Testis (tissue), 3 donors: ENCODE measurements around the gene DNAJC15. TPM values are rescaled to one million over a fixed set of nuclear protein-coding genes. Genes with fewer than 3 reads are reported as not detected.

ENCODE experiments used
- DNase-seq: peaks from one replicate; pipeline ENCODE4 v3.0.0-alpha.2; 2019
- H3K27ac ChIP-seq, 2 donors: fragments of 200-600 bp; sonication (generic); one replicate each; pipeline ENCODE4 v1.5.1; 2019
- H3K27me3 ChIP-seq: fragments of 200-600 bp; sonication (generic); one replicate; pipeline ENCODE4 v1.5.1; 2019
- H3K36me3 ChIP-seq: fragments of 200-600 bp; sonication (generic); one replicate; pipeline ENCODE4 v1.5.1; 2017; ENCODE audit warnings: low read depth; ENCODE audit errors: missing control alignments
- H3K4me1 ChIP-seq: fragments of 200-600 bp; sonication (generic); one replicate; pipeline ENCODE4 v1.5.1; 2019
- H3K4me3 ChIP-seq, 2 donors: fragments of 200-600 bp; sonication (generic); one replicate each; pipeline ENCODE4 v1.5.1; 2017 to 2019
- H3K9me3 ChIP-seq: fragments of 200-600 bp; sonication (generic); one replicate; pipeline ENCODE4 v1.5.1; 2017
- POLR2A ChIP-seq: fragments of 450-650 bp; IDR thresholded peaks from one replicate; pipeline ENCODE4 v1.6.1; 2017; ENCODE audit warnings: antibody characterized with exemption, mild to moderate bottlenecking, moderate library complexity
- WGBS, 2 donors: methylation state at CpG; one replicate each; pipeline ENCODE4 v1.1.5; 2018; 5-methylcytosine and 5-hydroxymethylcytosine counted together
- intact Hi-C: fragments of 100-400 bp; cut with DNase I; formaldehyde crosslinking; loops from one replicate; pipeline ENCODE4 v1.15.1; 2023; ENCODE audit warnings: low total_unique reads
- polyA plus RNA-seq: library from polyadenylated mRNA; stranded (reverse); fragments of 350-450 nt; fragmentation: Illumina TruSeq; extraction: RNeasy Lipid Tissue Mini Kit (QIAGEN cat#74804); gene quantifications from one replicate; pipeline ENCODE4 v1.2.3, GENCODE V29; 2014; ENCODE audit warnings: low read depth, low replicate concordance; ENCODE audit not compliant: insufficient read depth
- total RNA-seq, 2 donors: library from RNA; depleted of rRNA; stranded (reverse); fragments of >200 nt; gene quantifications; one replicate each; pipeline ENCODE4 v1.2.3, GENCODE V29; 2016
- TF ChIP-seq, protein P1 (sequence below), 3 experiments: fragments of 450-650 bp in 2 of 3; fragments of 200-600 bp in 1 of 3; sonication (generic) in 1 of 3; IDR thresholded peaks; one replicate each; pipeline ENCODE4 v1.5.1; 2016 to 2019; ENCODE audit warnings: antibody characterized with exemption in 3 of 3, mild to moderate bottlenecking in 2 of 3, moderate library complexity in 1 of 3

Gene DNAJC15
- total and polyA plus RNA-seq, 3 donors from 2014 or later = 11.8 to 49.8 (median 17.2) TPM

DNA sequence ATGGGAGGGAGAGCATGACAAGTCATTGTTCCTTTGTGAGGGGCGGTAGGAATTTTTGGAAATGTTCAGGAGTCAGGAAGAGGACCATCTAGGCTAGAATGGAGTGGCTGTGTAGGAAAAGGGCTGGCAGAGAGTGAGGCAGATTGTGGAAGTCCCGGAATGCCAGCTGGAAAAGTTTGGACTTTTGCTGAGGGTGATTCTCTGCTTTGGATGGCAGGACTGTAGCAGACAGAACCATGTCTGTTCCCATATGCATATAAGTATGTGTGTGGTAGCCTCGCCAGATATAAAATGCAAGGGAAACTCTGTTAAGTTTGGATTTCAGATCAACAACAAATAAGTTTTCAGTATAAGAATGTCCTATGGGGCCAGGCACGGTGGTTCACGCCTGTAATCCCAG, 112.1 kb downstream of the DNAJC15 start:
- no peaks in the 10 kb centered on the region for H3K27me3 ChIP-seq
- WGBS, 2 donors = 91 to 97% methylated on average over 5 of the region's 5 CpGs
- DNase-seq = no peak
- H3K4me1 ChIP-seq = no peaks in the 10 kb centered on the region
- intact Hi-C loops = no loop called here
- no peak overlapping the region for H3K4me3 ChIP-seq
- H3K9me3 ChIP-seq = no peaks in the 10 kb centered on the region
- TF ChIP-seq, protein P1, sequence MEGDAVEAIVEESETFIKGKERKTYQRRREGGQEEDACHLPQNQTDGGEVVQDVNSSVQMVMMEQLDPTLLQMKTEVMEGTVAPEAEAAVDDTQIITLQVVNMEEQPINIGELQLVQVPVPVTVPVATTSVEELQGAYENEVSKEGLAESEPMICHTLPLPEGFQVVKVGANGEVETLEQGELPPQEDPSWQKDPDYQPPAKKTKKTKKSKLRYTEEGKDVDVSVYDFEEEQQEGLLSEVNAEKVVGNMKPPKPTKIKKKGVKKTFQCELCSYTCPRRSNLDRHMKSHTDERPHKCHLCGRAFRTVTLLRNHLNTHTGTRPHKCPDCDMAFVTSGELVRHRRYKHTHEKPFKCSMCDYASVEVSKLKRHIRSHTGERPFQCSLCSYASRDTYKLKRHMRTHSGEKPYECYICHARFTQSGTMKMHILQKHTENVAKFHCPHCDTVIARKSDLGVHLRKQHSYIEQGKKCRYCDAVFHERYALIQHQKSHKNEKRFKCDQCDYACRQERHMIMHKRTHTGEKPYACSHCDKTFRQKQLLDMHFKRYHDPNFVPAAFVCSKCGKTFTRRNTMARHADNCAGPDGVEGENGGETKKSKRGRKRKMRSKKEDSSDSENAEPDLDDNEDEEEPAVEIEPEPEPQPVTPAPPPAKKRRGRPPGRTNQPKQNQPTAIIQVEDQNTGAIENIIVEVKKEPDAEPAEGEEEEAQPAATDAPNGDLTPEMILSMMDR (IDR thresholded peaks at IDR 0.05) = no peak
- H3K27ac ChIP-seq = no peak overlapping the region
- H3K36me3 ChIP-seq = no peaks in the 10 kb centered on the region

DNA sequence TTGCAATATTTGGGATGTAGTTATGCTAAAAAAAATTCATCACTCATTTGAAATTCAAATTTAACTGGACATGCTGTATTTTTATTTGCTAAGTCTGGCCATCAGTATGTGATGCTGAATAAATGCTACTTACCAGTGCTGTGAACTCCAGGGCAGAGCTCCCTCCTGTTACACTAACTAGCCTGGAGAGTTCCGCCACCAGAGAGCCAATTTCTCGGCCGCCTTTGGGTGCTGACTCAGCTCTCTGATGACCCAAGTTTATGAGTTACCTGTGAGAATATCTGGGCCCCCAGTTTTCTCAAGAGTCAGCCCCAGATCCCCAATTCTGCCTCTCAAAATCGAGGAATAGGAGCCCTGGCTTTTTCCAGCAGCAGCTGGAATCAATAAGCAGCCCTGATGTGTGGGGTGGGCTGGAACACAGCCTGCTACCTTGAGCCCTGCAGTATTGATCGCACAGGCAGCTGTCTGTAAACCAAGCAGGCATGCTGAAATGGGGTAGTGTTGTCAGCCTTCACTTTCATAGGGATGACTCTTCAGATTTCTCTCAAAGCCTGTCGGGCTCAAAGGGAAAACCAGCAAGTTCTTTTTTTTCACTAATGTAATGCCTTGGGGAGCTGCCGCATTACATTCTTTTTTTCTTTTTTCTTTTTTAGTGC, 113.7 kb downstream of the DNAJC15 start:
- no peak overlapping the region for H3K27ac ChIP-seq
- H3K36me3 ChIP-seq = no peaks in the 10 kb centered on the region
- no peak overlapping the region for H3K4me3 ChIP-seq
- 60 to 66% methylated on average over 7 of the region's 7 CpGs for WGBS, 2 donors
- H3K27me3 ChIP-seq = no peaks in the 10 kb centered on the region
- no peak for DNase-seq
- no peaks in the 10 kb centered on the region for H3K9me3 ChIP-seq
- H3K4me1 ChIP-seq = no peaks in the 10 kb centered on the region
- no peak for TF ChIP-seq POLR2A
- TF ChIP-seq, protein P1 (IDR thresholded peaks at IDR 0.05) = no peak
- intact Hi-C loops = no loop called here

DNA sequence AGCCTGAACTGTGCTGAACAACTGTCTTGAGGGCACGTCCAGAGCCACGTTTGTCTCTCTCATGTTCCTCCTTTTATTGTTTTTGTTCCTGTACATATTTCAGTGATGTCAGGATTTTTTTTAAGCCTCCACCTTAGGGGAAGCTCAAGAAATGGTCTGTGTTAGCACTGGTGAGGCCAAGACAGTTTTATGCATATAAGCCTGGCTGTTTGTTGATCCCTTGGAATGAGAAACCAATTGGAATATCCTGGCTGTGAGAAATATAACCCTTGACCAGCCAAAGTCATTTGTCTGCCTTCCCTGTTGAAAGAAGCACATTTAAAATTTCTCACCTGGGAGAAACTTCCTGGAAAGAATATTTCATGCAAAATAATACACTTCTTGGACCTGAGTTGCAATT, 115.8 kb downstream of the DNAJC15 start:
- Histone ChIP-seq H3K9me3 (no peaks in the 10 kb centered on the region), H3K27me3 (no peaks in the 10 kb centered on the region), H3K4me1 (no peaks in the 10 kb centered on the region), H3K36me3 (no peaks in the 10 kb centered on the region), H3K27ac (no peak overlapping the region), H3K4me3 (no peak overlapping the region)
- 43 to 50% methylated on average over 2 of the region's 2 CpGs for WGBS, 2 donors
- DNase-seq = no peak
- intact Hi-C loops = no loop called here
- TF ChIP-seq, protein P1 (IDR thresholded peaks at IDR 0.05) = no peak
- TF ChIP-seq POLR2A = no peak

DNA sequence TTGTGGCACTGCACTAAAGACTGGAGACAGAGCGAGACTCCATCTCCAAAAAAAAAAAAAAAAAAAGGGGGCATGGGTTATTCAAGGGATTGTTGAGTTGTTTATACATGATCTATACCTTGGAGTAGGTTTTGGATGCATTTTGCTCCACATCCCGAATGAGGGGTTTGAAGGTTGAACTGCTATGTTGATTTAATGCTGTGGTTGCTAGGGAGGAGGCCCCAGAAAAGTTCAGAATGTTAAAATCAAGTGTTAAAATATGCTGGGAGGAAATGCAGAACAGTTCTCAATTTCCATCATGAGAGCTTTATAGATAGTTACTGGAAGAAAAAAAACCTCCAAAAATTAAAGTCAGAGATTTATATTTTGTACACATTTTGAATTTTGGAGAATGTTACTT, 116.5 kb downstream of the DNAJC15 start:
- no peaks in the 10 kb centered on the region for H3K27me3 ChIP-seq
- WGBS, 2 donors = 80 to 81% methylated on average over 2 of the region's 2 CpGs
- no peaks in the 10 kb centered on the region for H3K36me3 ChIP-seq
- TF ChIP-seq POLR2A = no peak
- TF ChIP-seq, protein P1 (IDR thresholded peaks at IDR 0.05) = no peak
- no peaks in the 10 kb centered on the region for H3K9me3 ChIP-seq
- no peak overlapping the region for H3K4me3 ChIP-seq
- intact Hi-C loops = no loop called here
- no peak for DNase-seq
- H3K27ac ChIP-seq = no peak overlapping the region
- H3K4me1 ChIP-seq = no peaks in the 10 kb centered on the region

DNA sequence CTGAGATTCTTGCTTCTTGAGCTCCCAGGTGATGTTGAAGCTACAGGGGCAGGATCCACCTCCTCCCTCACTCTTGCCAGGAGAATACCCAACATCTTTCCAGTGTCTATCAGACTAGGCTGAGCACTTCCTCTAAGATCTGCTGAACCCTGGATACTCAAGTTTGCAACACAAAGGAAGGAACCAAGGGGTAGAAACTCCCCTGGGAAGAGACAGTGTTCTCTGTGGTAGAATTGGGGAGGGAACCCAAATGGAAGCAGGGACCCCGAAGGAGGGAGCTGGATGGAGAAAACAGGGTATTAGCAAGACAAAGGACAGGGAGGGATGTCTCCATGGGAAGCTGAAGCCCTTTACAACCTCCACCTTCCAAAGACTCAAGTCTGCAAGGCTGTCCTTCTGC, 117.6 kb downstream of the DNAJC15 start:
- WGBS, 2 donors = 46 to 78% methylated on average over 1 of the region's 1 CpG

More for the DNA sequence above, 117.6 kb downstream of the DNAJC15 start:
- H3K9me3 ChIP-seq = no peaks in the 10 kb centered on the region
- H3K36me3 ChIP-seq = no peaks in the 10 kb centered on the region
- no peak overlapping the region for H3K27ac ChIP-seq
- TF ChIP-seq, protein P1 (IDR thresholded peaks at IDR 0.05) = no peak
- TF ChIP-seq POLR2A = no peak
- intact Hi-C loops = no loop called here
- no peak for DNase-seq
- no peaks in the 10 kb centered on the region for H3K27me3 ChIP-seq
- no peaks in the 10 kb centered on the region for H3K4me1 ChIP-seq
- H3K4me3 ChIP-seq = no peak overlapping the region
